PFSK-1 (cell line): ENCODE data around the gene C1orf105.

ENCODE experiments used
- FOXP2 ChIP-seq: optimal IDR thresholded peaks from 2 replicates; pipeline ENCODE3; 2011; ENCODE audit warnings: borderline replicate concordance, control low read depth, inconsistent platforms; ENCODE audit not compliant: insufficient read depth; ENCODE audit errors: extremely low read length, extremely low read depth
- POLR2AphosphoS5 ChIP-seq: IDR thresholded peaks from 2 replicates; pipeline ENCODE4 v1.6.1; 2012; ENCODE audit warnings: low read depth, mild to moderate bottlenecking, control low read depth, low read length, moderate library complexity
- REST ChIP-seq, 2 experiments: IDR thresholded peaks; 2 replicates each; pipeline versions ENCODE4 v1.6.1 to v1.8.0; 2011 to 2012; ENCODE audit warnings: low read depth in 2 of 2, low read length in 2 of 2, control low read depth in 1 of 2, inconsistent platforms in 1 of 2, mild to moderate bottlenecking in 1 of 2, moderate library complexity in 1 of 2; ENCODE audit not compliant: insufficient read depth in 1 of 2
- SIN3A ChIP-seq: IDR thresholded peaks from 2 replicates; pipeline ENCODE4 v1.6.1; 2012; ENCODE audit warnings: mild to moderate bottlenecking, low read length, moderate library complexity, borderline replicate concordance; ENCODE audit not compliant: insufficient read depth
- TAF1 ChIP-seq: IDR thresholded peaks from 2 replicates; pipeline ENCODE4 v1.6.1; 2012; ENCODE audit warnings: low read length, control low read depth, borderline replicate concordance; ENCODE audit not compliant: insufficient read depth

C1orf105 gene

GRCh38 chr1:172452536-172453152, 32.2 kb downstream of the C1orf105 start:
- no peak for TF ChIP-seq REST (IDR thresholded peaks at IDR 0.05; ENCODE audit: insufficient read depth in 1 of 2, low read depth in 2 of 2, low read length in 2 of 2)
- TF ChIP-seq SIN3A, result no peak
- TF ChIP-seq TAF1, result no peak
- no peak for TF ChIP-seq POLR2AphosphoS5
- no peak for TF ChIP-seq FOXP2

- no peak for TF ChIP-seq REST (IDR thresholded peaks at IDR 0.05; ENCODE audit: insufficient read depth in 1 of 2, low read depth in 2 of 2, low read length in 2 of 2)
- no peak for TF ChIP-seq TAF1
- no peak for TF ChIP-seq POLR2AphosphoS5
- no peak for TF ChIP-seq FOXP2
- TF ChIP-seq SIN3A, result no peak
Observed at GRCh38 chr1:172453153-172453545, 32.7 kb downstream of the C1orf105 start.

- TF ChIP-seq FOXP2, result no peak
- no peak for TF ChIP-seq REST (IDR thresholded peaks at IDR 0.05; ENCODE audit: insufficient read depth in 1 of 2, low read depth in 2 of 2, low read length in 2 of 2)
- no peak for TF ChIP-seq TAF1
- no peak for TF ChIP-seq SIN3A
- TF ChIP-seq POLR2AphosphoS5, result no peak
Observed at GRCh38 chr1:172453607-172454006, 33.1 kb downstream of the C1orf105 start.

- no peak for TF ChIP-seq POLR2AphosphoS5
- no peak for TF ChIP-seq REST (IDR thresholded peaks at IDR 0.05; ENCODE audit: insufficient read depth in 1 of 2, low read depth in 2 of 2, low read length in 2 of 2)
- no peak for TF ChIP-seq FOXP2
Observed at GRCh38 chr1:172455451-172455850, 35.0 kb downstream of the C1orf105 start.

GRCh38 chr1:172456344-172456769, 35.9 kb downstream of the C1orf105 start:
- no peak for TF ChIP-seq POLR2AphosphoS5
- TF ChIP-seq SIN3A, result no peak
- TF ChIP-seq FOXP2, result no peak
- TF ChIP-seq TAF1, result no peak
- TF ChIP-seq REST (IDR thresholded peaks at IDR 0.05; ENCODE audit: insufficient read depth in 1 of 2, low read depth in 2 of 2, low read length in 2 of 2), result no peak
